A549 (cell line): ENCODE data around the gene RIMS4. TPM values are rescaled to one million over a fixed set of nuclear protein-coding genes. Genes with fewer than 3 reads are reported as not detected.

ENCODE experiments used
- ATAC-seq, 2 experiments: fragments of 200-7000 bp in 1 of 2; fragments of >200 bp in 1 of 2; cut with Nextera tagmentation in 1 of 2; cut with Tn5 transposase in 1 of 2; 3 replicates each; pipeline versions ENCODE4 v1.8.0 to v1.9.1; 2018 to 2020; ENCODE audit warnings: mild to moderate bottlenecking in 1 of 2, moderate library complexity in 1 of 2
- CTCF ChIA-PET: fragments of 300-600 bp; sonication (Branson Sonifier 250); formaldehyde crosslinking; extraction: SDS; loops from one replicate; lab custom pipeline; 2021; ENCODE audit warnings: antibody characterized with exemption, inconsistent platforms; lab: Yijun Ruan, JAX
- POLR2A ChIA-PET: fragments of 350-600 bp; formaldehyde crosslinking; extraction: SDS; loops from one replicate; lab custom pipeline; 2021; ENCODE audit warnings: antibody characterized with exemption, inconsistent platforms; lab: Yijun Ruan, JAX
- DNase-seq, 2 experiments: peaks; one replicate each; pipeline versions ENCODE4 v3.0.0 to v3.0.0-alpha.2; 2011 to 2016; ENCODE audit warnings: low read depth in 1 of 2, low spot score in 1 of 2
- FAIRE-seq: peaks from 2 replicates; lab custom pipeline; 2011; peaks lifted over from hg19 to GRCh38; lab: Jason Lieb, UNC
- H3K27ac ChIP-seq, 2 experiments: fragments of >200 bp; sonication (Bioruptor Twin); formaldehyde crosslinking; 3 replicates each; pipeline ENCODE4 v1.5.1; 2016 to 2017
- H3K4me1 ChIP-seq: fragments of >200 bp; sonication (Bioruptor Twin); formaldehyde crosslinking; 3 replicates; pipeline ENCODE4 v1.6.1; 2016
- H3K4me2 ChIP-seq: fragments of >200 bp; sonication (Bioruptor Twin); formaldehyde crosslinking; 3 replicates; pipeline ENCODE4 v1.6.1; 2016
- H3K4me3 ChIP-seq: fragments of >200 bp; sonication (Bioruptor Twin); formaldehyde crosslinking; 3 replicates; pipeline ENCODE4 v1.5.1; 2016
- H3K9me3 ChIP-seq: fragments of >200 bp; sonication (Bioruptor Twin); formaldehyde crosslinking; 3 replicates; pipeline ENCODE4 v1.6.1; 2016
- CBX2 ChIP-seq: fragments of 200-600 bp; sonication (generic); IDR thresholded peaks from 2 replicates; pipeline ENCODE4 v1.6.1; 2016; ENCODE audit warnings: low read depth, mild to moderate bottlenecking, borderline replicate concordance
- CBX8 ChIP-seq: fragments of 200-600 bp; sonication (generic); IDR thresholded peaks from 2 replicates; pipeline ENCODE4 v1.6.1; 2016
- CHD2 ChIP-seq: fragments of 150-350 bp; IDR thresholded peaks from 2 replicates; pipeline ENCODE4 v1.6.1; 2014; ENCODE audit warnings: low read length; ENCODE audit not compliant: partially characterized antibody
- EHMT2 ChIP-seq: fragments of 200-600 bp; sonication (generic); IDR thresholded peaks from 2 replicates; pipeline ENCODE4 v1.6.1; 2016; ENCODE audit warnings: antibody characterized with exemption, low read depth, mild to moderate bottlenecking, moderate library complexity
- ESRRA ChIP-seq: fragments of 150-350 bp; IDR thresholded peaks from 2 replicates; pipeline ENCODE4 v1.6.1; 2014; ENCODE audit warnings: mild to moderate bottlenecking, low read length, borderline replicate concordance
- HDAC2 ChIP-seq: fragments of 200-600 bp; sonication (generic); IDR thresholded peaks from 2 replicates; pipeline ENCODE4 v1.6.1; 2016
- HOXB13 ChIP-seq: fragments of 250-450 bp; sonication (Bioruptor Pico); IDR thresholded peaks from 2 replicates; pipeline ENCODE4 v1.5.0; 2020; ENCODE audit warnings: low read depth, mild to moderate bottlenecking, moderate library complexity
- HOXB5 ChIP-seq: fragments of 250-450 bp; sonication (Bioruptor Pico); IDR thresholded peaks from 2 replicates; pipeline ENCODE4 v1.5.0; 2020; ENCODE audit warnings: mild to moderate bottlenecking, moderate library complexity
- JUNB ChIP-seq: fragments of >200 bp; sonication (Bioruptor Twin); formaldehyde crosslinking; IDR thresholded peaks from 2 replicates; pipeline ENCODE4 v1.6.1; 2016
- MAZ ChIP-seq: fragments of 150-350 bp; IDR thresholded peaks from 2 replicates; pipeline ENCODE4 v1.6.1; 2014; ENCODE audit warnings: antibody characterized with exemption, low read depth, low read length, borderline replicate concordance
- POLR2A ChIP-seq: IDR thresholded peaks from 2 replicates; pipeline ENCODE4 v1.6.1; 2012; ENCODE audit warnings: mild to moderate bottlenecking, low read length
- RCOR1 ChIP-seq: fragments of 150-350 bp; IDR thresholded peaks from 2 replicates; pipeline ENCODE4 v1.6.1; 2014; ENCODE audit warnings: antibody characterized with exemption, low read length, low read depth
- SMC3 ChIP-seq: fragments of >200 bp; sonication (Bioruptor Twin); formaldehyde crosslinking; IDR thresholded peaks from 3 replicates; pipeline ENCODE4 v1.6.1; 2018; ENCODE audit warnings: inconsistent platforms
- TFCP2L1 ChIP-seq: fragments of 250-450 bp; sonication (Bioruptor Pico); IDR thresholded peaks from 2 replicates; pipeline ENCODE4 v1.5.0; 2021; ENCODE audit warnings: mild to moderate bottlenecking
- ZSCAN20 ChIP-seq: fragments of 250-450 bp; sonication (Bioruptor Pico); IDR thresholded peaks from 2 replicates; pipeline ENCODE4 v1.8.0; 2022; ENCODE audit warnings: mild to moderate bottlenecking, moderate library complexity
- WGBS: methylation state at CpG from one replicate; pipeline ENCODE4 v1.1.6; 2017; ENCODE audit errors: missing lambda C conversion rate; 5-methylcytosine and 5-hydroxymethylcytosine counted together
- polyA plus RNA-seq, 4 experiments: library from polyadenylated mRNA; depleted of rRNA in 3 of 4; stranded (reverse); fragments of >200 nt; fragmentation: RNase III in 1 of 4; extraction: RNeasy Plus Mini Kit Qiagen cat#74134 plus additional on column Dnase treatment in 1 of 4; gene quantifications; 2 replicates in 3 of 4; 3 replicates in 1 of 4; pipeline ENCODE4 v1.2.3, GENCODE V29; 2011 to 2017
- TF ChIP-seq, protein P1 (sequence below): fragments of >200 bp; sonication (Bioruptor Twin); formaldehyde crosslinking; IDR thresholded peaks from 2 replicates; pipeline ENCODE4 v1.6.1; 2016
- TF ChIP-seq, protein P2 (sequence below): fragments of 200-600 bp; sonication (generic); IDR thresholded peaks from 2 replicates; pipeline ENCODE4 v1.6.1; 2016; ENCODE audit warnings: antibody characterized with exemption, mild to moderate bottlenecking, moderate library complexity
- TF ChIP-seq, protein P3 (sequence below): fragments of >200 bp; sonication (Bioruptor Twin); formaldehyde crosslinking; IDR thresholded peaks from 3 replicates; pipeline ENCODE4 v1.5.1; 2016

RIMS4 gene
- polyA plus RNA-seq, 2 of the 4 experiments (the other 2 are of a cell fraction): 0.39 to 1.3 TPM

DNA sequence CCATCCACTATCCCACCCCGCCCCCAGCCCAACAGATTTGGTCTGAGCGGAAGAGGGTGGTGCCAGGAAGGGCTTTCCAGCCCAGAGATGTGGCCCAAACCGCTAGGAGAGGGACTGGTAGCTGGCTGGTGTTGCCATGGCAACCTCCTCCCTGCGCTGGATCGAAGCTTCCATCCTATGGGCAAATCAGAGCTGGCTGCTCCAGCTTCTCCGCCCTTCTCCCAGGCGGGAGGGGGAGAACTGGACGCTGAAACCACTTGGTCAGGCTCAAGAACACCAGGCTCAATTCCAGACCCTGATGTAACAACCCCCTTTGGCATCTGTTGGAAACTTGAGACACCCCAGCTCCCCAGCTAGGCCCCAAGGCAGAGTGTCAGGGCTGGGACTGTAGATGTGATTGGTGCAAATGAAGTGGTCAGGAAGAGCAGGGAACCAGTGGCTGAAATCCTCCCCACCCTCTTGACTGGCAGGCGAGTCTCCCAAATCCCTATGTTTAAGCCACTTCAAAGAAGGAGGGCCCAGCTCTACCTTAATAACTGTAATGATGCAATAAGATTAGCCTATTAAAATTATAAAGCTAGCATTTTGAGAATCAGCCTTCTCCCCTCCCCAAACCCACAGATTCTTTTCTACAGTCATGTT, 4.2 kb downstream of the RIMS4 start:
- 54% methylated on average over 4 of the region's 9 CpGs for WGBS
- ChIA-PET CTCF (interaction anchor here (1.0 to 1.1 kb wide), 2 partner anchors 73 to 123 kb away, joined by 3 read pairs; no protein-coding TSS in a partner anchor), POLR2A (no interaction called here)
- no peak for TF ChIP-seq CBX2
- no peak for TF ChIP-seq POLR2A
- TF ChIP-seq MAZ: no peak
- TF ChIP-seq, protein P1, sequence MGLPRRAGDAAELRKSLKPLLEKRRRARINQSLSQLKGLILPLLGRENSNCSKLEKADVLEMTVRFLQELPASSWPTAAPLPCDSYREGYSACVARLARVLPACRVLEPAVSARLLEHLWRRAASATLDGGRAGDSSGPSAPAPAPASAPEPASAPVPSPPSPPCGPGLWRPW: no peak
- no peak for TF ChIP-seq RCOR1
- no peak for TF ChIP-seq HDAC2
- TF ChIP-seq TFCP2L1 (CRISPR knock-in tag): no peak
- no peak overlapping the region for H3K27ac ChIP-seq
- FAIRE-seq: no peak
- DNase-seq: peak in 1 of 2 experiments; percentile 25
- no peaks in the 10 kb centered on the region for H3K9me3 ChIP-seq
- H3K4me1 ChIP-seq: peaks cover 5% of the 10 kb centered on the region; the same call in 1 of the 3 replicates
- H3K4me2 ChIP-seq: no peak overlapping the region
- ATAC-seq: no peak; a peak in 1 of 6 replicates
- no peak overlapping the region for H3K4me3 ChIP-seq

DNA sequence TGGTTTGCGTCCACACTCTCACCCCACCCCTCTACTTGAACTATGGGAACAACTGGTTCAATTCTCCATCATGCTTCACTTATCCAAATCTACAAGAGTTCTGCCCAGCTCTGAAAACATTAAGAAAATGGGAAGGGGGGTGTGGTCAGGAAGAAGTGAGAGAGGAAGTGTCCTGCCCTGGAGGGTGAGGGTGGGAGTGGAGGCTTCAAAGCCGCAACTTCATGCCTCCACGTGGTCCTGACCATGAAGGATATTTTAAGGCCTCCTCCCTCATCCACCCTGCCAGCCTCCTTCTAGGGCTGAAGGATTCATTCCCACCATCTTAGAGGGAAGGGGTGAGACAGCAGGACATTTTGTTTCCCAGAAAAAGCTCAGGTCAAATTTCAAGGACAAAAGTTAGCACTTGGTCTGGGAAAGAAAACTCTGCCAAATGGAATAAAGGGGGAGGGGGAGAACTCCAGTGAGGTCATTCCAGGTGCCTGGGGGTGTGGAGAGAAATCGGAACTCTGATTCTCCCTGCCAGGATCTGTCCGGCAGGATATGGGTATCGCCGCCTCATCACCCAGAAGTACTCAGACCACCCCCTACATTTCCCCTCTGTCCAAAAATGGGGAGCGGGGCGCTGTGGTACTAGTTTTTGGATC, 4.9 kb downstream of the RIMS4 start:
- Histone ChIP-seq H3K4me2 (no peak overlapping the region), H3K4me1 (peaks cover 5% of the 10 kb centered on the region; the same call in 1 of the 3 replicates), H3K9me3 (no peaks in the 10 kb centered on the region), H3K27ac (no peak overlapping the region), H3K4me3 (no peak overlapping the region)
- POLR2A ChIA-PET: no interaction called here
- no peak for FAIRE-seq
- no peak for DNase-seq
- no peak for ATAC-seq
- TF ChIP-seq EHMT2 (no peak), JUNB (no peak), HOXB13 (no peak), CHD2 (no peak), ESRRA (no peak), ZSCAN20 (CRISPR knock-in tag) (no peak), HOXB5 (CRISPR knock-in tag) (no peak)
- TF ChIP-seq, protein P2, sequence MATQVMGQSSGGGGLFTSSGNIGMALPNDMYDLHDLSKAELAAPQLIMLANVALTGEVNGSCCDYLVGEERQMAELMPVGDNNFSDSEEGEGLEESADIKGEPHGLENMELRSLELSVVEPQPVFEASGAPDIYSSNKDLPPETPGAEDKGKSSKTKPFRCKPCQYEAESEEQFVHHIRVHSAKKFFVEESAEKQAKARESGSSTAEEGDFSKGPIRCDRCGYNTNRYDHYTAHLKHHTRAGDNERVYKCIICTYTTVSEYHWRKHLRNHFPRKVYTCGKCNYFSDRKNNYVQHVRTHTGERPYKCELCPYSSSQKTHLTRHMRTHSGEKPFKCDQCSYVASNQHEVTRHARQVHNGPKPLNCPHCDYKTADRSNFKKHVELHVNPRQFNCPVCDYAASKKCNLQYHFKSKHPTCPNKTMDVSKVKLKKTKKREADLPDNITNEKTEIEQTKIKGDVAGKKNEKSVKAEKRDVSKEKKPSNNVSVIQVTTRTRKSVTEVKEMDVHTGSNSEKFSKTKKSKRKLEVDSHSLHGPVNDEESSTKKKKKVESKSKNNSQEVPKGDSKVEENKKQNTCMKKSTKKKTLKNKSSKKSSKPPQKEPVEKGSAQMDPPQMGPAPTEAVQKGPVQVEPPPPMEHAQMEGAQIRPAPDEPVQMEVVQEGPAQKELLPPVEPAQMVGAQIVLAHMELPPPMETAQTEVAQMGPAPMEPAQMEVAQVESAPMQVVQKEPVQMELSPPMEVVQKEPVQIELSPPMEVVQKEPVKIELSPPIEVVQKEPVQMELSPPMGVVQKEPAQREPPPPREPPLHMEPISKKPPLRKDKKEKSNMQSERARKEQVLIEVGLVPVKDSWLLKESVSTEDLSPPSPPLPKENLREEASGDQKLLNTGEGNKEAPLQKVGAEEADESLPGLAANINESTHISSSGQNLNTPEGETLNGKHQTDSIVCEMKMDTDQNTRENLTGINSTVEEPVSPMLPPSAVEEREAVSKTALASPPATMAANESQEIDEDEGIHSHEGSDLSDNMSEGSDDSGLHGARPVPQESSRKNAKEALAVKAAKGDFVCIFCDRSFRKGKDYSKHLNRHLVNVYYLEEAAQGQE: no peak
- WGBS: 75% methylated on average over 9 of the region's 9 CpGs
- CTCF ChIA-PET: interaction anchor here (1.1 kb wide), 1 partner anchor 122 kb away, joined by 3 read pairs; no protein-coding TSS in a partner anchor

DNA sequence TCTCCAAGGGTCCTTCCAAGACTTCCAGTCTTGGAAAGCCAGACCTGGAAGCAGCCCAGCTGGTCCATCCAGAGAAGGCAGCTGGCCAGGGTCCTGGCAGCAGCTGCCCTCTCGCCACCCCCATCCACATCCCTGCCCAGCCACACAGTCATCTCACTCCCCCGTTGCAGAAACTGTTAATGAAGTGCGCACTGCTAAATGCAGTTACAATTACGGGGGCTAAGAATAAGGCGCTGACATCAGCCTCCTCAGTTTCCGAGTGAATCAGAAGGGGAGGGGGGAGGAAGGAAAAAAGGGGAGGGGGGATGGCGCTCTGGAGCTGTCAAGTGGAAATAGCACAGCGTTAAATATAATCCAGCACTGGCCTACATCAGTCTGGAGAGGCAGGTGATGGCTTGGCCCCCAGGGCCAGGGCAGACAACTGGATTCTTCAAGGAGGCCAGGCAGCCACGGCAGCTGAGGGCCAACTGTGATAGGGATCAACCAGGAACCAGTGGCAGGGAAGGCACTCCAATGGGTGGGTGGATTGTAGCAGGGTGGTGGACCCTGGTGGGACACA, 6.9 kb downstream of the RIMS4 start:
- 42% methylated on average over 9 of the region's 9 CpGs for WGBS
- FAIRE-seq (no peak), ATAC-seq (no peak), DNase-seq (no peak)
- no peak overlapping the region for H3K27ac ChIP-seq
- H3K4me1 ChIP-seq: no peaks in the 10 kb centered on the region
- ChIA-PET CTCF (interaction anchor here (0.7 to 1.2 kb wide), 4 partner anchors 14 to 57 kb away, joined by 3 read pairs; no protein-coding TSS in a partner anchor), POLR2A (no interaction called here)
- TF ChIP-seq, protein P3, sequence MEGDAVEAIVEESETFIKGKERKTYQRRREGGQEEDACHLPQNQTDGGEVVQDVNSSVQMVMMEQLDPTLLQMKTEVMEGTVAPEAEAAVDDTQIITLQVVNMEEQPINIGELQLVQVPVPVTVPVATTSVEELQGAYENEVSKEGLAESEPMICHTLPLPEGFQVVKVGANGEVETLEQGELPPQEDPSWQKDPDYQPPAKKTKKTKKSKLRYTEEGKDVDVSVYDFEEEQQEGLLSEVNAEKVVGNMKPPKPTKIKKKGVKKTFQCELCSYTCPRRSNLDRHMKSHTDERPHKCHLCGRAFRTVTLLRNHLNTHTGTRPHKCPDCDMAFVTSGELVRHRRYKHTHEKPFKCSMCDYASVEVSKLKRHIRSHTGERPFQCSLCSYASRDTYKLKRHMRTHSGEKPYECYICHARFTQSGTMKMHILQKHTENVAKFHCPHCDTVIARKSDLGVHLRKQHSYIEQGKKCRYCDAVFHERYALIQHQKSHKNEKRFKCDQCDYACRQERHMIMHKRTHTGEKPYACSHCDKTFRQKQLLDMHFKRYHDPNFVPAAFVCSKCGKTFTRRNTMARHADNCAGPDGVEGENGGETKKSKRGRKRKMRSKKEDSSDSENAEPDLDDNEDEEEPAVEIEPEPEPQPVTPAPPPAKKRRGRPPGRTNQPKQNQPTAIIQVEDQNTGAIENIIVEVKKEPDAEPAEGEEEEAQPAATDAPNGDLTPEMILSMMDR: no peak
- TF ChIP-seq, protein P2: peak; percentile 56; the same call in 1 of the 2 replicates
- TF ChIP-seq CBX8 (no peak), SMC3 (no peak)
- no peak overlapping the region for H3K4me3 ChIP-seq
- no peaks in the 10 kb centered on the region for H3K9me3 ChIP-seq
- no peak overlapping the region for H3K4me2 ChIP-seq
